ENCODE results near the gene MIB1. TPM values are rescaled to one million over a fixed set of nuclear protein-coding genes. Genes with fewer than 3 reads are reported as not detected.
A peak's percentile ranks its signal among the peaks of the same experiment; 100 is the strongest.
"Not testable (repeated sequence)": the region's sequence is repeated elsewhere in the genome, so short reads cannot be mapped to it uniquely, and the experiment has no call there.

MIB1 gene
- polyA plus RNA-seq, 10 donors: 21.6 to 54.3 (median 43.7) TPM

- peak; percentile 8 to 69 (median 30) for DNase-seq
Observed at GRCh38 chr18:21741562-21742314, 1.1 kb downstream of the MIB1 start.

- no peak for DNase-seq
Observed at GRCh38 chr18:21742315-21742687, 1.7 kb downstream of the MIB1 start.

GRCh38 chr18:21743166-21743832 is 2.7 kb downstream of the MIB1 start:
- DNase-seq: no peak

GRCh38 chr18:21745231-21745630 is 4.6 kb downstream of the MIB1 start:
- no peak for DNase-seq

GRCh38 chr18:21747268-21747667 is 6.7 kb downstream of the MIB1 start:
- no peak for DNase-seq

- no peak for DNase-seq
Observed at GRCh38 chr18:21747764-21748693, 7.4 kb downstream of the MIB1 start.

- DNase-seq: no peak
Observed at GRCh38 chr18:21757833-21758232, 17.2 kb downstream of the MIB1 start.

GRCh38 chr18:21759836-21760235 is 19.2 kb downstream of the MIB1 start:
- DNase-seq: no peak

GRCh38 chr18:21760321-21760720 is 19.7 kb downstream of the MIB1 start:
- peak; percentile 22 to 42 (median 36) for DNase-seq

GRCh38 chr18:21761471-21762115 is 21.0 kb downstream of the MIB1 start:
- DNase-seq: no peak

- DNase-seq: no peak
Observed at GRCh38 chr18:21762181-21762772, 21.7 kb downstream of the MIB1 start.

GRCh38 chr18:21763846-21764646 is 23.5 kb downstream of the MIB1 start:
- no peak for DNase-seq

- DNase-seq: no peak
Observed at GRCh38 chr18:21769206-21769605, 28.6 kb downstream of the MIB1 start.

- DNase-seq: no peak
Observed at GRCh38 chr18:21774722-21775121, 34.1 kb downstream of the MIB1 start.

GRCh38 chr18:21777814-21778213 is 37.2 kb downstream of the MIB1 start:
- DNase-seq: no peak

- no peak for DNase-seq
Observed at GRCh38 chr18:21786526-21786925, 45.9 kb downstream of the MIB1 start.

GRCh38 chr18:21796089-21796488 is 55.5 kb downstream of the MIB1 start:
- not testable (repeated sequence) for DNase-seq

- DNase-seq: peak in 2 of 3 donors; percentile 35 to 69
Observed at GRCh38 chr18:21798126-21798525, 57.5 kb downstream of the MIB1 start.

GRCh38 chr18:21799721-21800120 is 59.1 kb downstream of the MIB1 start:
- peak in 2 of 3 donors; percentile 22 to 53 for DNase-seq

GRCh38 chr18:21803495-21803894 is 62.9 kb downstream of the MIB1 start:
- no peak for DNase-seq
